B cell (primary cell): ENCODE measurements around the gene UGT1A9.

ENCODE experiments used
- CTCF ChIP-seq: fragments of 200-600 bp; IDR thresholded peaks from one replicate; pipeline ENCODE4 v1.8.0; 2022; ENCODE audit warnings: antibody characterized with exemption, mild to moderate bottlenecking
- EZH2 ChIP-seq: IDR thresholded peaks from 2 replicates; pipeline ENCODE4 v1.6.1; 2012; ENCODE audit warnings: borderline replicate concordance, low read depth, mild to moderate bottlenecking, moderate library complexity, low read length; ENCODE audit not compliant: insufficient read depth, poor library complexity, severe bottlenecking

- no peak for TF ChIP-seq CTCF
- TF ChIP-seq EZH2 = no peak
Observed at GRCh38 chr2:233769260-233769659, 97.6 kb downstream of the UGT1A9 start.
